WTC11 (cell line): Measurements from ENCODE around the gene ACACA.

Source experiments
- CBFB ChIP-seq: sonication (generic); formaldehyde crosslinking; IDR thresholded peaks from 2 replicates; pipeline ENCODE4 v1.8.1; 2022; ENCODE audit warnings: mild to moderate bottlenecking, low read depth, missing genetic modification reagents
- JUN ChIP-seq: sonication (generic); formaldehyde crosslinking; IDR thresholded peaks from 2 replicates; pipeline ENCODE4 v1.8.0; 2023; ENCODE audit warnings: mild to moderate bottlenecking, missing genetic modification reagents
- NFYB ChIP-seq: sonication (generic); formaldehyde crosslinking; conservative IDR thresholded peaks from 2 replicates; pipeline ENCODE4 v1.8.0; 2022; ENCODE audit warnings: low read depth, missing genetic modification reagents
- TCF7 ChIP-seq: sonication (generic); formaldehyde crosslinking; IDR thresholded peaks from 2 replicates; pipeline ENCODE4 v1.8.0; 2022; ENCODE audit warnings: mild to moderate bottlenecking, low read depth, missing genetic modification reagents, moderate library complexity
- TEAD1 ChIP-seq: sonication (generic); formaldehyde crosslinking; IDR thresholded peaks from 2 replicates; pipeline ENCODE4 v1.8.0; 2022; ENCODE audit warnings: mild to moderate bottlenecking, missing genetic modification reagents
- ZNF121 ChIP-seq: sonication (generic); formaldehyde crosslinking; IDR thresholded peaks from 2 replicates; pipeline ENCODE4 v1.8.0; 2023; ENCODE audit warnings: missing genetic modification reagents
- TF ChIP-seq, protein P1 (sequence below): fragments of 200-600 bp; IDR thresholded peaks from 2 replicates; pipeline ENCODE4 v1.8.0; 2022; ENCODE audit warnings: antibody characterized with exemption
- TF ChIP-seq, protein P2 (sequence below): sonication (generic); formaldehyde crosslinking; IDR thresholded peaks from 2 replicates; pipeline ENCODE4 v1.8.0; 2023; ENCODE audit warnings: missing genetic modification reagents, mild to moderate bottlenecking, borderline replicate concordance
- TF ChIP-seq, protein P3 (sequence below): sonication (generic); formaldehyde crosslinking; IDR thresholded peaks from 2 replicates; pipeline ENCODE4 v1.8.0; 2022; ENCODE audit warnings: mild to moderate bottlenecking, missing genetic modification reagents
- TF ChIP-seq, protein P4 (sequence below): sonication (generic); formaldehyde crosslinking; IDR thresholded peaks from 2 replicates; pipeline ENCODE4 v1.8.0; 2022; ENCODE audit warnings: mild to moderate bottlenecking, missing genetic modification reagents
- TF ChIP-seq, protein P5 (sequence below): sonication (generic); formaldehyde crosslinking; IDR thresholded peaks from 2 replicates; pipeline ENCODE4 v1.8.1; 2022; ENCODE audit warnings: missing genetic modification reagents, borderline replicate concordance
- TF ChIP-seq, protein P6 (sequence below): sonication (generic); formaldehyde crosslinking; IDR thresholded peaks from 2 replicates; pipeline ENCODE4 v1.8.1; 2023; ENCODE audit warnings: mild to moderate bottlenecking, missing genetic modification reagents, borderline replicate concordance
- TF ChIP-seq, protein P7 (sequence below): sonication (generic); formaldehyde crosslinking; IDR thresholded peaks from 2 replicates; pipeline ENCODE4 v1.8.1; 2023; ENCODE audit warnings: mild to moderate bottlenecking, moderate library complexity, missing genetic modification reagents

DNA sequence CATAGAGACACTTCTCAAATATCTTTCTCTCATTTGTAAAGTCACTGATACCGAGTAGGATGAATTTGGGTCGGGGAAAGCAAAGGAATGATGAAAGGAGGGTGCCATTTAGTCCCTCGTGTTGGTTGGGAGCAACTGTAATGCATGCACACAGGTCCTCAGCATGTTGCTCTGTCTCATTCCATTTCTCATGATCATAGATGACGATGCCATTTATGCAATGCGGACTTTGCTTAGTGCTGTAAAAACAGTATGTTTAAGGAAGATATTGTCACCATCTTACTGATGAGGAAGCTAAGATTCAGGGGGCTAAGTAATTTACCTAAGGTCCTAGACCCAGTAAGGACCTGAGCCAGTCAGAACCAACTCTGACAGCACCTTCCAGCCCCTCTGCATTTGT is 357.8 kb downstream of the ACACA start:
- no peak for TF ChIP-seq CBFB (CRISPR knock-in tag)
- TF ChIP-seq, protein P1, sequence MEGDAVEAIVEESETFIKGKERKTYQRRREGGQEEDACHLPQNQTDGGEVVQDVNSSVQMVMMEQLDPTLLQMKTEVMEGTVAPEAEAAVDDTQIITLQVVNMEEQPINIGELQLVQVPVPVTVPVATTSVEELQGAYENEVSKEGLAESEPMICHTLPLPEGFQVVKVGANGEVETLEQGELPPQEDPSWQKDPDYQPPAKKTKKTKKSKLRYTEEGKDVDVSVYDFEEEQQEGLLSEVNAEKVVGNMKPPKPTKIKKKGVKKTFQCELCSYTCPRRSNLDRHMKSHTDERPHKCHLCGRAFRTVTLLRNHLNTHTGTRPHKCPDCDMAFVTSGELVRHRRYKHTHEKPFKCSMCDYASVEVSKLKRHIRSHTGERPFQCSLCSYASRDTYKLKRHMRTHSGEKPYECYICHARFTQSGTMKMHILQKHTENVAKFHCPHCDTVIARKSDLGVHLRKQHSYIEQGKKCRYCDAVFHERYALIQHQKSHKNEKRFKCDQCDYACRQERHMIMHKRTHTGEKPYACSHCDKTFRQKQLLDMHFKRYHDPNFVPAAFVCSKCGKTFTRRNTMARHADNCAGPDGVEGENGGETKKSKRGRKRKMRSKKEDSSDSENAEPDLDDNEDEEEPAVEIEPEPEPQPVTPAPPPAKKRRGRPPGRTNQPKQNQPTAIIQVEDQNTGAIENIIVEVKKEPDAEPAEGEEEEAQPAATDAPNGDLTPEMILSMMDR, result no peak
- no peak for TF ChIP-seq NFYB (CRISPR knock-in tag)
- TF ChIP-seq TEAD1, result no peak
- TF ChIP-seq, protein P2, sequence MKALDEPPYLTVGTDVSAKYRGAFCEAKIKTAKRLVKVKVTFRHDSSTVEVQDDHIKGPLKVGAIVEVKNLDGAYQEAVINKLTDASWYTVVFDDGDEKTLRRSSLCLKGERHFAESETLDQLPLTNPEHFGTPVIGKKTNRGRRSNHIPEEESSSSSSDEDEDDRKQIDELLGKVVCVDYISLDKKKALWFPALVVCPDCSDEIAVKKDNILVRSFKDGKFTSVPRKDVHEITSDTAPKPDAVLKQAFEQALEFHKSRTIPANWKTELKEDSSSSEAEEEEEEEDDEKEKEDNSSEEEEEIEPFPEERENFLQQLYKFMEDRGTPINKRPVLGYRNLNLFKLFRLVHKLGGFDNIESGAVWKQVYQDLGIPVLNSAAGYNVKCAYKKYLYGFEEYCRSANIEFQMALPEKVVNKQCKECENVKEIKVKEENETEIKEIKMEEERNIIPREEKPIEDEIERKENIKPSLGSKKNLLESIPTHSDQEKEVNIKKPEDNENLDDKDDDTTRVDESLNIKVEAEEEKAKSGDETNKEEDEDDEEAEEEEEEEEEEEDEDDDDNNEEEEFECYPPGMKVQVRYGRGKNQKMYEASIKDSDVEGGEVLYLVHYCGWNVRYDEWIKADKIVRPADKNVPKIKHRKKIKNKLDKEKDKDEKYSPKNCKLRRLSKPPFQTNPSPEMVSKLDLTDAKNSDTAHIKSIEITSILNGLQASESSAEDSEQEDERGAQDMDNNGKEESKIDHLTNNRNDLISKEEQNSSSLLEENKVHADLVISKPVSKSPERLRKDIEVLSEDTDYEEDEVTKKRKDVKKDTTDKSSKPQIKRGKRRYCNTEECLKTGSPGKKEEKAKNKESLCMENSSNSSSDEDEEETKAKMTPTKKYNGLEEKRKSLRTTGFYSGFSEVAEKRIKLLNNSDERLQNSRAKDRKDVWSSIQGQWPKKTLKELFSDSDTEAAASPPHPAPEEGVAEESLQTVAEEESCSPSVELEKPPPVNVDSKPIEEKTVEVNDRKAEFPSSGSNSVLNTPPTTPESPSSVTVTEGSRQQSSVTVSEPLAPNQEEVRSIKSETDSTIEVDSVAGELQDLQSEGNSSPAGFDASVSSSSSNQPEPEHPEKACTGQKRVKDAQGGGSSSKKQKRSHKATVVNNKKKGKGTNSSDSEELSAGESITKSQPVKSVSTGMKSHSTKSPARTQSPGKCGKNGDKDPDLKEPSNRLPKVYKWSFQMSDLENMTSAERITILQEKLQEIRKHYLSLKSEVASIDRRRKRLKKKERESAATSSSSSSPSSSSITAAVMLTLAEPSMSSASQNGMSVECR (CRISPR knock-in tag), result no peak
- TF ChIP-seq, protein P3, sequence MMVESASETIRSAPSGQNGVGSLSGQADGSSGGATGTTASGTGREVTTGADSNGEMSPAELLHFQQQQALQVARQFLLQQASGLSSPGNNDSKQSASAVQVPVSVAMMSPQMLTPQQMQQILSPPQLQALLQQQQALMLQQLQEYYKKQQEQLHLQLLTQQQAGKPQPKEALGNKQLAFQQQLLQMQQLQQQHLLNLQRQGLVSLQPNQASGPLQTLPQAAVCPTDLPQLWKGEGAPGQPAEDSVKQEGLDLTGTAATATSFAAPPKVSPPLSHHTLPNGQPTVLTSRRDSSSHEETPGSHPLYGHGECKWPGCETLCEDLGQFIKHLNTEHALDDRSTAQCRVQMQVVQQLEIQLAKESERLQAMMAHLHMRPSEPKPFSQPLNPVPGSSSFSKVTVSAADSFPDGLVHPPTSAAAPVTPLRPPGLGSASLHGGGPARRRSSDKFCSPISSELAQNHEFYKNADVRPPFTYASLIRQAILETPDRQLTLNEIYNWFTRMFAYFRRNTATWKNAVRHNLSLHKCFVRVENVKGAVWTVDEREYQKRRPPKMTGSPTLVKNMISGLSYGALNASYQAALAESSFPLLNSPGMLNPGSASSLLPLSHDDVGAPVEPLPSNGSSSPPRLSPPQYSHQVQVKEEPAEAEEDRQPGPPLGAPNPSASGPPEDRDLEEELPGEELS, result no peak
- TF ChIP-seq, protein P4, sequence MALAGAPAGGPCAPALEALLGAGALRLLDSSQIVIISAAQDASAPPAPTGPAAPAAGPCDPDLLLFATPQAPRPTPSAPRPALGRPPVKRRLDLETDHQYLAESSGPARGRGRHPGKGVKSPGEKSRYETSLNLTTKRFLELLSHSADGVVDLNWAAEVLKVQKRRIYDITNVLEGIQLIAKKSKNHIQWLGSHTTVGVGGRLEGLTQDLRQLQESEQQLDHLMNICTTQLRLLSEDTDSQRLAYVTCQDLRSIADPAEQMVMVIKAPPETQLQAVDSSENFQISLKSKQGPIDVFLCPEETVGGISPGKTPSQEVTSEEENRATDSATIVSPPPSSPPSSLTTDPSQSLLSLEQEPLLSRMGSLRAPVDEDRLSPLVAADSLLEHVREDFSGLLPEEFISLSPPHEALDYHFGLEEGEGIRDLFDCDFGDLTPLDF (CRISPR knock-in tag), result no peak
- TF ChIP-seq TCF7 (CRISPR knock-in tag), result no peak
- TF ChIP-seq, protein P5, sequence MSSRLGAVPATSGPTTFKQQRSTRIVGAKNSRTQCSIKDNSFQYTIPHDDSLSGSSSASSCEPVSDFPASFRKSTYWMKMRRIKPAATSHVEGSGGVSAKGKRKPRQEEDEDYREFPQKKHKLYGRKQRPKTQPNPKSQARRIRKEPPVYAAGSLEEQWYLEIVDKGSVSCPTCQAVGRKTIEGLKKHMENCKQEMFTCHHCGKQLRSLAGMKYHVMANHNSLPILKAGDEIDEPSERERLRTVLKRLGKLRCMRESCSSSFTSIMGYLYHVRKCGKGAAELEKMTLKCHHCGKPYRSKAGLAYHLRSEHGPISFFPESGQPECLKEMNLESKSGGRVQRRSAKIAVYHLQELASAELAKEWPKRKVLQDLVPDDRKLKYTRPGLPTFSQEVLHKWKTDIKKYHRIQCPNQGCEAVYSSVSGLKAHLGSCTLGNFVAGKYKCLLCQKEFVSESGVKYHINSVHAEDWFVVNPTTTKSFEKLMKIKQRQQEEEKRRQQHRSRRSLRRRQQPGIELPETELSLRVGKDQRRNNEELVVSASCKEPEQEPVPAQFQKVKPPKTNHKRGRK (CRISPR knock-in tag), result no peak
- TF ChIP-seq, protein P6, sequence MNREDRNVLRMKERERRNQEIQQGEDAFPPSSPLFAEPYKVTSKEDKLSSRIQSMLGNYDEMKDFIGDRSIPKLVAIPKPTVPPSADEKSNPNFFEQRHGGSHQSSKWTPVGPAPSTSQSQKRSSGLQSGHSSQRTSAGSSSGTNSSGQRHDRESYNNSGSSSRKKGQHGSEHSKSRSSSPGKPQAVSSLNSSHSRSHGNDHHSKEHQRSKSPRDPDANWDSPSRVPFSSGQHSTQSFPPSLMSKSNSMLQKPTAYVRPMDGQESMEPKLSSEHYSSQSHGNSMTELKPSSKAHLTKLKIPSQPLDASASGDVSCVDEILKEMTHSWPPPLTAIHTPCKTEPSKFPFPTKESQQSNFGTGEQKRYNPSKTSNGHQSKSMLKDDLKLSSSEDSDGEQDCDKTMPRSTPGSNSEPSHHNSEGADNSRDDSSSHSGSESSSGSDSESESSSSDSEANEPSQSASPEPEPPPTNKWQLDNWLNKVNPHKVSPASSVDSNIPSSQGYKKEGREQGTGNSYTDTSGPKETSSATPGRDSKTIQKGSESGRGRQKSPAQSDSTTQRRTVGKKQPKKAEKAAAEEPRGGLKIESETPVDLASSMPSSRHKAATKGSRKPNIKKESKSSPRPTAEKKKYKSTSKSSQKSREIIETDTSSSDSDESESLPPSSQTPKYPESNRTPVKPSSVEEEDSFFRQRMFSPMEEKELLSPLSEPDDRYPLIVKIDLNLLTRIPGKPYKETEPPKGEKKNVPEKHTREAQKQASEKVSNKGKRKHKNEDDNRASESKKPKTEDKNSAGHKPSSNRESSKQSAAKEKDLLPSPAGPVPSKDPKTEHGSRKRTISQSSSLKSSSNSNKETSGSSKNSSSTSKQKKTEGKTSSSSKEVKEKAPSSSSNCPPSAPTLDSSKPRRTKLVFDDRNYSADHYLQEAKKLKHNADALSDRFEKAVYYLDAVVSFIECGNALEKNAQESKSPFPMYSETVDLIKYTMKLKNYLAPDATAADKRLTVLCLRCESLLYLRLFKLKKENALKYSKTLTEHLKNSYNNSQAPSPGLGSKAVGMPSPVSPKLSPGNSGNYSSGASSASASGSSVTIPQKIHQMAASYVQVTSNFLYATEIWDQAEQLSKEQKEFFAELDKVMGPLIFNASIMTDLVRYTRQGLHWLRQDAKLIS (CRISPR knock-in tag), result no peak
- no peak for TF ChIP-seq ZNF121
- TF ChIP-seq JUN (CRISPR knock-in tag), result no peak
- TF ChIP-seq, protein P7, sequence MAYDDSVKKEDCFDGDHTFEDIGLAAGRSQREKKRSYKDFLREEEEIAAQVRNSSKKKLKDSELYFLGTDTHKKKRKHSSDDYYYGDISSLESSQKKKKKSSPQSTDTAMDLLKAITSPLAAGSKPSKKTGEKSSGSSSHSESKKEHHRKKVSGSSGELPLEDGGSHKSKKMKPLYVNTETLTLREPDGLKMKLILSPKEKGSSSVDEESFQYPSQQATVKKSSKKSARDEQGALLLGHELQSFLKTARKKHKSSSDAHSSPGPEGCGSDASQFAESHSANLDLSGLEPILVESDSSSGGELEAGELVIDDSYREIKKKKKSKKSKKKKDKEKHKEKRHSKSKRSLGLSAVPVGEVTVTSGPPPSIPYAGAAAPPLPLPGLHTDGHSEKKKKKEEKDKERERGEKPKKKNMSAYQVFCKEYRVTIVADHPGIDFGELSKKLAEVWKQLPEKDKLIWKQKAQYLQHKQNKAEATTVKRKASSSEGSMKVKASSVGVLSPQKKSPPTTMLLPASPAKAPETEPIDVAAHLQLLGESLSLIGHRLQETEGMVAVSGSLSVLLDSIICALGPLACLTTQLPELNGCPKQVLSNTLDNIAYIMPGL (CRISPR knock-in tag), result no peak
